ENCODE results near the gene GLDN. TPM values are rescaled to one million over a fixed set of nuclear protein-coding genes. Genes with fewer than 3 reads are reported as not detected.

Gene GLDN
- total RNA-seq, 1 experiment from 2014 or later = 1.3 TPM

GRCh38 chr15:51323749-51324148, 17.7 kb upstream of the GLDN start:
- TF ChIP-seq CTCF (conservative IDR thresholded peaks at IDR 0.05) = no peak
- H4K5ac ChIP-seq (ENCODE audit: insufficient read length, low read depth, low read length) = no peak overlapping the region
- H3K4ac ChIP-seq (ENCODE audit: low read depth, low read length) = no peak overlapping the region
- Mint-ChIP-seq H3K36me3 (ENCODE audit: insufficient read depth in 1 of 3, low read depth in 3 of 3) (no peaks in the 10 kb centered on the region), H3K9me3 (no peaks in the 10 kb centered on the region; a peak in 1 of 5 replicates), H3K4me3 (no peak overlapping the region), H3K4me1 (no peaks in the 10 kb centered on the region), H3K27me3 (ENCODE audit: low read depth) (peaks cover 7% of the 10 kb centered on the region), H3K27ac (no peak overlapping the region)
- no peak overlapping the region for H2AFZ ChIP-seq (ENCODE audit: low read length)
- no peak overlapping the region for H3K27ac ChIP-seq (ENCODE audit: insufficient read length, low read depth, low read length)
- H2BK12ac ChIP-seq (ENCODE audit: insufficient read length, low read depth, low read length) = no peak overlapping the region
- no peak overlapping the region for H3K56ac ChIP-seq (ENCODE audit: insufficient read length, low read depth, low read length)
- no peak overlapping the region for H4K8ac ChIP-seq (replicated peaks; ENCODE audit: insufficient read length, low read depth, low read length)
- no CpG with 5 or more reads among the region's 7 CpGs for WGBS (ENCODE audit: extremely low coverage, insufficient read length, low lambda C conversion rate)
- no peak overlapping the region for H3T11ph ChIP-seq (ENCODE audit: low read length)
- H2BK5ac ChIP-seq (ENCODE audit: insufficient read length, low read length) = no peak overlapping the region
- no peak overlapping the region for H2BK15ac ChIP-seq (ENCODE audit: low read depth, low read length)
- no peak overlapping the region for H3K14ac ChIP-seq (ENCODE audit: insufficient read depth, low read length)
- no peak overlapping the region for H2AK5ac ChIP-seq (ENCODE audit: insufficient read length, low read length)
- no peaks in the 10 kb centered on the region for H4K20me1 ChIP-seq (ENCODE audit: control insufficient read depth, insufficient read depth, insufficient read length)
- H3K9me3 ChIP-seq (ENCODE audit: control insufficient read depth, low read depth, low read length) = no peaks in the 10 kb centered on the region
- no peak overlapping the region for H3K4me2 ChIP-seq (ENCODE audit: insufficient read depth, insufficient read length, low read length)
- H3K4me1 ChIP-seq (ENCODE audit: insufficient read depth, low read length) = no peaks in the 10 kb centered on the region
- H3K9ac ChIP-seq (ENCODE audit: extremely low read depth, insufficient read length, low read length) = no peak overlapping the region
- no peaks in the 10 kb centered on the region for H3K79me2 ChIP-seq (ENCODE audit: insufficient read depth, low read length)
- no peak overlapping the region for H2BK20ac ChIP-seq (ENCODE audit: low read depth, low read length, poor library complexity, severe bottlenecking)
- no peaks in the 10 kb centered on the region for H3K79me1 ChIP-seq (ENCODE audit: insufficient read depth, low read depth, low read length, poor library complexity, severe bottlenecking)
- H2BK120ac ChIP-seq (ENCODE audit: low read depth, low read length, poor library complexity, severe bottlenecking) = no peak overlapping the region
- no peaks in the 10 kb centered on the region for H3K23me2 ChIP-seq (ENCODE audit: insufficient read length, low read depth, low read length, poor library complexity, severe bottlenecking)
- H3K18ac ChIP-seq (ENCODE audit: insufficient read length, low read depth, low read length) = no peak overlapping the region
- no peak for DNase-seq
- no peak overlapping the region for H3K23ac ChIP-seq (ENCODE audit: insufficient read length, low read depth, low read length)
- H3K27me3 ChIP-seq (ENCODE audit: insufficient read depth, low read length) = no peaks in the 10 kb centered on the region
- no peak overlapping the region for H4K91ac ChIP-seq (ENCODE audit: insufficient read length, low read depth, low read length)
